GM19452 (cell line): ENCODE data around the gene ITGB4.

ENCODE experiments used
- ATAC-seq: cut with Tn5 transposase; IDR thresholded peaks from one replicate; pipeline ENCODE4 v1.9.1; 2021; ENCODE audit not compliant: unreplicated experiment

ITGB4 gene

DNA sequence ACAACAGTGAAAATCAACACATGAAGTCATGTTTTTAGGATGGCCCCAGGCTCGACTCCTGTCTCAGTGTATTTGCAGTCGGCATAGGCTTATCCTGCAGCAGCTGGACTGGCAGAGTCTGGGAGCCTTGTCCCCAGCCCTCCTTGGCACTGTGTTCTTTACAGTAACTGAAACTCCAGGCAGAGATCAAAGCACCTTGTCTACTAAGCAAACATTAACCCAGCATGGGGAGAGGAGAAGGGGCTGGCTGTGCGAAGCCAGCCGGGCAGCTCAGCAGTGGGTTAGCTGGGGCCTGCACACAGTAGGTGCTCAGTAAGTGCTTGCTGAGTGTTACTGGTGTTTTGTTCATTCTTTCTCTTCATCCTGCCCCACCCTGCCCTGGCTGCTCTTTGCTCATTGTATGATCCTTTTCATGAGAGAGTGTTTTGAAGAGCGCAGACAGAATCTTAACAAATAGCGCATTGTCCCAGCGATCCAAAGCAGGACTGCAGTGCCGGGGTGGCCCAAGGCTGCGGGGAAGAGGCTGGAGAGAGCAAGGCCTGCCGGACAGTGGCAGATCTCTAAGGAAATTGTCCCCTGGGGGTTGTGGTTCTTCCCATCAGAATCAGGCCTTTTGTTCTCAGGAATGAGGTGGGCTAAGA, 23.5 kb upstream of the ITGB4 start:
- ATAC-seq, result no peak

DNA sequence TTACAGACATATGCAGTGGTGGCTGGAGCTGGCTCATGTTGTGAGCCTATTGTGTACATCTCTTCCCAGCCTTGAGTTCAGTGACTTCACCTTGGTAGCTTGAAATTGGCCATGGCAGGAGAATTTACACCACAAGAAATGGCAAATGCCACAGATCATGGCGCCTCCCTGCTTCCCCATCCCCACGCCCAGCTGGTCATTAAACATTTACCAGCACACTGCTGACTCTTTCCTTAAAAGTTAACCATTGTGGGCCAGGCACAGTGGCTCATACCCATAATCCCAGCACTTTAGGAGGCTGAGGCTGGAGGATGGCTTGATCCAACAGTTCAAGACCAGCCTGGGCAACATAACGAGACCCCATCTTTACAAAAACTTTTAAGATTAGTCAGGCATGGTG, 22.6 kb upstream of the ITGB4 start:
- no peak for ATAC-seq

DNA sequence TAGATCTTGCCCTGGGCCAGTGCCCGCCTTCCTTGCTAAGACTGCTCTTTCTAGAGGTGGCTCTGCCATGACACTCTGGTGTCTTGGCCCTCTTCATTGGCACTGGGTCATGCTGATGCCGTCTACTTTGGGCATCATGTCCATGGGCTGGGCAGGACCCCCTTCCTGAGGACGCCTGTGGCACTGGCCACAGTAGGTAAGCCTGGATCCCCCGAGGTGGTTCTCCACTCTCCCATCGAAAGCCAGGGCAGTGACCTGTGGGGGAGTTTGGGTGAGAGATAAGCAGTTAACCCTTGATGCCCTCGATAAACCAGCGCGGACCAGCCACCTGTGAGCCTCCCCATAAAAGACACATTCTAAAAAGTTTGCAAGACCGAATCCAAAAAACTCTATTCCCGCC, 20.0 kb upstream of the ITGB4 start:
- ATAC-seq, result no peak

DNA sequence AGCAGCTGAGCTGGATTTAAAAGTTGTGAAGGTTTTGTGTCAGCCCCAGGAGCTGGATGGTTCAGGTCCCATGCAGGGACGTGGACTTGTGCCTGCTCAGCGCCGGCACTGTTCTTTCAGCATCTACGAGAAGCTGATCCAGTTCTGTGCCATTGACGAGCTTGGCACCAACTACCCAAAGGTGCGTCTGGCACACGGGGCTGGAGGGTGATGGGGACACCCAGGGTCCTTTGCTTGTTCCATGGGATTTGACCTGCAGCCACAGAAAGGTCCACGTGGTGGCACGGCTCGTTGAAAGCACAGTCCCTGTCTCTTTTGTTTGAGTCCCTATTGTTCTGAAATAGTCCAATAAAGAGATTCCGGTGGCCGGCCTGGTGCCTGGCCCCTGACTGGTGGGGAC, 18.1 kb upstream of the ITGB4 start:
- ATAC-seq, result no peak

DNA sequence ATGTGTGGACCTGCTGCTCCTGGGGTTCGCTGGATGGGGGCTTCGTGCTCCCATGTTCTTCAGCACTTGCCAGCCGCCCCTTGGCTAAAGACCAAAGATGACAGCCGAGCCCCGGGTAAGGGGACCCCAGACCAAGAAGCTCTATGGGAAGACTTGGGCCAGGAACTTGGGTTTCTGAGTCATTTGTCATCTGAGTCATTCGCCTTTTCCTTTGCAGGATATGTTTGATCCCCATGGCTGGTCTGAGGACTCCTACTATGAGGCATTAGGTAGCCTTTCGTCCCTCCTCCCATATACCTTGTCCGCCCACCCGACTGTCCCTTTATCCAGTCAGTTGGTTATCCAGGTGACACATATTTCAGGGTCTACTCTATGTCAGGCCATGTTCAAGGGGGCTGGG, 17.7 kb upstream of the ITGB4 start:
- ATAC-seq, result no peak

DNA sequence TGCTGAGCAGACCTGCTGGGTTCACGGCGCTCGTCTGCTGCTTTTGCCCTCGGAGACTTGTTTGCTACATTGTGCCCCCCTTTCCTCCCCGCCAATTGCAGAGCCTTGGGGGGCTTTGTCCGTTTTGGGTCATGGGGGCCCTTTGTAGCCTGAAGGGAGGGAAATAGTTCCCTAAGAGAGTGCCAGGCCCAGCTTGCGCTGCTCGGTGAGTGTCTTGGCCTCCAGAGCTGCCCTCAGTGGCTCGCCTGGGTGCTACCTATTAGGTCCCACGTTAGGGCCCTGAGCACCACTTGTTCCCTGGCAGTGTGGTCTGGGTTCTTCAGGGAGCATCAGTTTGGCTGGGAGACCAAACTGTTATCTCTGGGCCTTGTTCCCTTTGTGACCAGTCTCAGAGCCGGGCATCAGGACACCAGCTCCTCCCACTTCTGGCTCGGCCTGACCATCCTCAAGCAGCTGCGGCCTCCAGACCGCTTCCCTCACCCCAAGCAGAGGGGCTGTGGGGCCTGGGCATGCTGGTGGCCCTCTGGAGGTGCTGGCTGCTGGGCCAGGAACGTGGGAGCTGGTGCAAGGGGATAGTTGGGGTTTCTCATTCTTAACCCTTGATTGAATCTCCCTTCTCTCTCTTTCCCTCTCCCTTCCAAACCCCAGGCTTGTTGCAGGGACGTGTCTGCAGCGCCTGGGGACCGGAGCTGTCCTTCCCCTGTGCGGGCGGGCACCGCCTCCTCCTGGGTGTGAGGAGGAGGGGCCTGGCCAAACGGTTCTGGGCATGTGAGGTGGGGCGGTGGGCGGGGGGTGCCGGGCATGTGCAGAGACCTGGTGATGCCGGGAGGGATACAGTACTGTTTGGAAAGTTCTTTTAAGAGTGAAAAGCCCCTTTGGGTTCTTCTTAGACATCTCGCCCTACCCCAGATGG, 16.0 kb upstream of the ITGB4 start:
- no peak for ATAC-seq

DNA sequence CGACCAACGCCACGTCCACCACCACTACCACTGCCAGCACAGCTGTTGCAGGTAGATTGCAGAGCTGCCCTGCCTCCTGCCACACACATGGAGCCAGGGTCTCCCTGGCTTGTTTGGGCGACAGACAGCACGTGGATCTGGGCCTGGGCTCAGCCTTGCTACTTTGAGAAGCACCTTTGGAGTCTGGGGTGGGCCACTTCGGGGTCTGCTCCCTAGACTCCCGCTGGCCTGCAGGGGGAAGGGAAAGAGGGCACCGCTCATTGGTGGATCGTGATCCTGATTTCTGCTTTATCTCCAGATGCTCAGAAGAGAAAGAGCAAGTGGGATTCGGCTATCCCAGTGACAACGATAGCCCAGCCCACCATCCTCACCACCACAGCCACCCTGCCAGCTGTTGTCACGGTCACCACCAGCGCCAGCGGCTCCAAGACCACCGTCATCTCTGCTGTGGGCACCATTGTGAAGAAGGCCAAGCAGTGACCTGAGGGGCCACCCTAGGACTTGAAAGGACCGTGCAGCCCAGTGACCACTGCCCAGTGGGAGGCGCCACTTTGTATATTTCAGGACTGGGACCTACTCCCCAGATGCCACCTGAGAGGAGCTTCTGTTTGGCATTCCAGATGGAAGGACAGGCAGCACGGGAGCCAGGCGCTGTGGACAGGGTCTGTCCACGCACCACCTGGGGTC, 15.1 kb upstream of the ITGB4 start:
- no peak for ATAC-seq

DNA sequence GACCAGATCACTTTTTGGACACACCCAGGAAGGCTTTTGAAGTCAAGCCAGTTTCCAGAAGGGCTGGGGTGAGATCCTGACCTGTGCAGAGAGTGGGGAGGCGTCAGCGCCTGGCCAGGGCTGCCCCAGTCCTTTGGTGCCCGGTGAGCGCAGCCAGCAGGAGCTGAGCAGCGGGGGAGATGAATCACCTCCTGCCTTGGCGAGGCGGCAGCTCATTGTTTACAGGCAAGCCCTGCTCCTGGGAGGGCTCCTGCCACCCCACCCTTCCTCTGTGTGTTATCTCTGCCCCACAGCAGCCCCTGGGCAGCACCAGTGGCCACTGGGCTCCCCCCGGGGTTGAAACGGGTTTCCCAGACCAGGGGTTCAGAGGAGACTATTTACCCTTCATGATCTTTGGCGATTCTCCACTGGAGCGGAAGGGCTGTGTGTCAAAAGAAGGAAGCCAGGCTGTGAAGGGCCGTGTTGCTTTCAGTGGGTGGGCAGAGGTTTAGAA, 14.1 kb upstream of the ITGB4 start:
- ATAC-seq, result no peak

DNA sequence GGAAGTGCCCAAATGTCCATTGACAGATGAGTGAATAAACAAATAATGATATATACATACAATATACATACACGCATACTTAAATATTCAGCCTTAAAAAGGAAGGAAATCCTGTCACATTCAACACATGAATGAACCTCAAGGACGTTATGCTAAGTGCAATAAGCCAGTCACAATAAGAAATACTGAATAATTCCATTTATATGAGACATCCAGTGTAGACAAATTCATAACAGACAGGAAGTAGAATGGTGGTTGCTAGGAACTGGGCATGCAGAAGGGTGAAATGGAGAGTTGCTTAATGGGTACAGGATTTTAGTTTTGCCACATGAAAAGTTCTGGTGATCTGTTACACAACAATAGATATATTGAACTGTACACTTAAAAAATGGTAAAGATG, 8.8 kb upstream of the ITGB4 start:
- no peak for ATAC-seq

DNA sequence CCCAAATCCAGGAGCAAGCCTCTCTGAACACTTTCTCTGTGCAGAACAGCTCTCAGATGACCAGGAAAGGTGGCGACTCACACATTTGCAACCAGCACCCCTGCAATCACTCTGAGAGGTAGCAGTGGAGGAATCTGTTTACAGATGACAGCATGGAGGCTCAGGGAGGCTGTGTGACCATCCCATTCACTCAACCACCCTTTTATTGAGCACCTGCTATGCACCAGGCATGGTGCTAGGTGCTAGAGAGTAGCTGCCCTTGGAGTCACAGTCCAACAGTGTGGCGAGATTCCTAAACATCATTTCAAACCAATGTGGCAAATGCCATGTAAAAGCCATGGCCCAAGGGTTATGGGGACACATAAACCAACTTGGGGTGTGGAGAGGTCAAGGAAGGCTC, 1.5 kb upstream of the ITGB4 start:
- no peak for ATAC-seq

DNA sequence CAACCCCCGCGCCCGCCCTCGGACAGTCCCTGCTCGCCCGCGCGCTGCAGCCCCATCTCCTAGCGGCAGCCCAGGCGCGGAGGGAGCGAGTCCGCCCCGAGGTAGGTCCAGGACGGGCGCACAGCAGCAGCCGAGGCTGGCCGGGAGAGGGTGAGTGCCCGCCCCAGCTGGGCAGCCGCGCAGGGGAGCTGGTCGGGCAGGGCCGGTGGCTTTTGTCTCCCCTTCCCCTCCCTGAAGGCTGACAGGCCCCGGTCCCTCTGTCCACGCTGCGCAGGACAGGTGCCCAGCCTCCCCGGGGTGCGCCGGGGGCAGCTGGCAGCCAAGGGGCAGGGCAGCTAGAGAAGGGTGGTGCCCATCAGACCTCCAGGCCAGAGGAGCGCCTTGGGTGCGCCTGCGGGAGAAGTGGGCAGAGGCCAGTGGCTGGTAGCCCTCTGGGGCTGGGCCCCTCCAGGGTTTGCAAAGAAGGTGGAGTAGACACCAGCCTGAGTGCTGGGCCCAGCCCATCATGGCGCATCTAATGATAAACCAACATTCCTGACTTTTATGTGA, 278 bp downstream of the ITGB4 start:
- ATAC-seq, result no peak

DNA sequence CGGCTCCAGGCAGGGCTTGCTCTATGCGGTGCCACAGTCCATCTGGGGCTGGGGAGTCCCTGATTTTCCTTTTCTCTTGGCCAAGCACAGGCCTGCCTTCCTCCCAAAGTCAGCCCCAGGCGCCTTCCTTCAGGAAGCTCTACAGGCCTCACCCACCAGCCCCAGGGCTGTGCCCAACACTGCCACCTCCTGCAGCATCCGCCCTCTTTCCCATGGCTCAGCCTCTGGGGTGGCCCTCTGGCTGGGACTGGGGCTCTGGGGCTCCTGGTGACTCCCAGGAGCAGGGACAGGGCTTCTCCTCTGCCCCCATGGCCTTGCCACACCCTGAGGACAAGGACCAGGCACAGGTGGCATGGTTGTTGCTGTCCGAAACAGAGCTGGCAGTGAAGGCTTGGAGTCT, 817 bp downstream of the ITGB4 start:
- ATAC-seq, result no peak

DNA sequence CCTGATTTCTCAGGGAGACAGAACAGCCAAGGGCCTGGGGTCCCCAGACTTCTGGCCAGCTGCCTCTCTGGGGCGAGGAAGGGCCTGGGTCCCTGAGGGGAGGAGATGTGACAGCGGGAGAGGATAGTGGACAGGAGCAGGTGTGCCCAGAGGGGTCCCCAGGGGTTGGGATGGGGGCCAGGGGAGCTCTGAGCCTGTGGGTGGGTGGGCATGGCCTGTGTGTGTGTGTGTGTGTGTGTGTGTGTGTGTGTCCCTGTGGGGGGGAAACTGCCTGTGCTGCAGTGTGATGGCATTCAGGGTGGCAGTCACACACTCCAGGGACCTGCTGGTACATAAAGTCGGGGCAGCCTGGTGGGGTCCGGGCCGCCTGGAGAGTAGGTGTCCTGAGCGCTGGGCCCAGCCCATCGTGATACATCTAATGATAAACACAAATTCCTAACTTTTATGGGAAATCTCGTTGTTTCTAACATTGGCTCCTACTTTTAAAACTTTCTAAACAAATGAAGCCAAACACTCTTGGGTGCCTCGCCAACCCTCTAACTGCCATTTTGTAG, 1.4 kb downstream of the ITGB4 start:
- no peak for ATAC-seq

DNA sequence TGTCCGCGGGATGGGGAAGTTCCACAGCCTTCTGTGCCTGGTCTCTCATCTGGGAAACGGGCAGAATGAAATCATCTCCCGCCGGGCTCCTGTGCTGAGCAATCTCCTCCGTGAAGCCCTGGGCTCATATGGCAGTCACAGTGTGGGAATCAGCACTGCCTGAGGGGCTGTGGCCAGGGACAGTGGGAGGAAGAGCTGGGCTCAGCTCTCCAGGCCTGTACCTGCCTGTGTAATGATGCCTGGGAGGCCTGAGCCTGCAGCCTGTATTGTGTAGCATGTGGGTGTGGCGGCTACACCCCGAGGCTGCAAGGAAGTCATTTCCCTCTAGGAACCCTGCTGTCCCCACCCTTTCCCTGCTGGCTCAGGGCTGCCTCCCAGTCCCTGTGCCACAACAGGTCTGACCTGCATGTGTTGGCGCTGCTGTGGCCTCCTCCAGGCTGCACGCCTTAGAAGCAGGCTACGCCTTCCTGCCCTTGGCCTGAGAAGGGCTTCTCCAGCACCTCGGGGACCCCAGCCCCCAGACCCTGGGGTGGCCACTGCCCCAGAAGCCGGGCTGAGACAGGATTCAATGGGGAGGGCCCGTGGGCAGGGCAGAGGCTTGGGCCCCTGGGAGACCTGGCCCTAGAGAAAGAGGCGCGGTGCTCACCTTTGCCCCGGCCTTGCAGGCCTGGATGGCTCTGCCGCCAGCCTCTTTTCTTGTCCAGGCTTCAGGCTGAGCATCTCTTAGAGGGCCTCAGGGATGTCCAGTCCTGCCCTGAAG, 2.1 kb downstream of the ITGB4 start:
- no peak for ATAC-seq

DNA sequence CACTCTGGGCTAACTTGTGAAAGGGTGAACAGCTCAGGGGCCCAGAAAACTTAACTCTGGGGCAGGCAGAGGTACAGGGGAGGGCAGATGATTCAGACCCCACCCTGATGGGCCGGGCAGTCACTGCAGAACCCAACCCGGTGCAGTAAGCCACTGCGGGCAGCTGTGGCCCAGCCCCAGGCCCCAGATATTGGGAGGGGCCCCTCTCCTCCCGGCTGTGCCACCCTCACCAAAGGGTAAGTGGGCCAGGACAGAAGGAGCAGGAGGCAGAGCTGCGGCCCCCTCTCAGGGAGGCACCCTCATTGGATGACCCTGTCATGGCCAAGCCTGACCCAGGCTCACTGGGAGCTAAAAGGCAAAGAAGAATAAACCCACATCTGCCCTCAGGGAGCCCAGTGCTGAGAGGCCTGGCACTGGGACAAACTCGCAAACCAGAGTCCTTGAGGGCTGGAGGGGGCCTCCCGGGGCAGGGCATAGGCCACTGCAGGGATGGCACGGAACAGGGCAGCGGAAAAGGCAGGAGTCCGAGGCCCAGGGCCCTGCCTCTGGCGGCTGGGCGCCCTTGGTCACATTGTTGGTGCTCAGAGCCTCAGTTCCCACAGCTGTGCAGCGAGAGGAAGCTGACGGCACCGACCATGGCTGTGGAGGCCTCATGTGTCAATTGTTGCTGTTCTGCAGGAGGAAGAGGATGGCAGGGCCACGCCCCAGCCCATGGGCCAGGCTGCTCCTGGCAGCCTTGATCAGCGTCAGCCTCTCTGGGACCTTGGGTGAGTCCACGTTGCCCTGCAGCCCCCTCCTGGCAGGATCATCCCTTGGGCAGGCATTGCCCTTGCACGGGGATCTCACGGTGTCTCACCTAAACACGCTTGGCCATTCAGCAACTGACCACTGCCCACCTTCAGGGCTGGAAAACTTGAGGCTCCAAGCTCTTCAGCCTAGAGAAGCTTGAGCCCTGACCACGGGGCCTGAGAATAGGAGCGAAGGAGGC, 3.1 kb downstream of the ITGB4 start:
- no peak for ATAC-seq

DNA sequence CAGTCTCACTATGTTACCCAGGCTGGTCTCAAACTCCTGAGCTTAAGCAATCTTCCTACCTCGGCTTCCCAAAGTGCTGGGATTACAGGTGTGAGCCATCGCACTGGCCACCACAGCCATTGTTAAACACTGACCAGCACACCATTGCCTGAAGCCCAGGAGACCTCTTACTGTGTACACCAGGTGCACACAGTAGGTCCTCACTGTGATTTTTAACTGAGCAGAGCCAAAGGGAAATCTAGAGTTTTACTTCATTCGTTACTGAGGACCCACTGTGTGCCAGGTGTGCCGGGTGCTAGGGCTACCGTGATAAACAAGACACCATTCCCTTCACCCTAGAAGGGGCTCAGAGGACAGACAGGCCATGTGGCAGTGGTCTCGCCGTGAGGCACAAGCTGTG, 4.2 kb downstream of the ITGB4 start:
- no peak for ATAC-seq

DNA sequence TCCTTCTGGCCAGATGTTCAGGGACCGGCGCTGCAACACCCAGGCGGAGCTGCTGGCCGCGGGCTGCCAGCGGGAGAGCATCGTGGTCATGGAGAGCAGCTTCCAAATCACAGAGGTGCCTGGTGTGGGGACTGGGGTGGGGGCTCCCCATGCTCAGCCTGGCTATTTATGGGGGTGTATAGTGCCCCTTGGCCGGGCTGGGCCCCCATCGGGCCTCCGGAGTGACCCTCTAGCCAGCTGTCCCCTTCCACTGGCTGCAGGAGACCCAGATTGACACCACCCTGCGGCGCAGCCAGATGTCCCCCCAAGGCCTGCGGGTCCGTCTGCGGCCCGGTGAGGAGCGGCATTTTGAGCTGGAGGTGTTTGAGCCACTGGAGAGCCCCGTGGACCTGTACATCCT, 6.1 kb downstream of the ITGB4 start:
- no peak for ATAC-seq

DNA sequence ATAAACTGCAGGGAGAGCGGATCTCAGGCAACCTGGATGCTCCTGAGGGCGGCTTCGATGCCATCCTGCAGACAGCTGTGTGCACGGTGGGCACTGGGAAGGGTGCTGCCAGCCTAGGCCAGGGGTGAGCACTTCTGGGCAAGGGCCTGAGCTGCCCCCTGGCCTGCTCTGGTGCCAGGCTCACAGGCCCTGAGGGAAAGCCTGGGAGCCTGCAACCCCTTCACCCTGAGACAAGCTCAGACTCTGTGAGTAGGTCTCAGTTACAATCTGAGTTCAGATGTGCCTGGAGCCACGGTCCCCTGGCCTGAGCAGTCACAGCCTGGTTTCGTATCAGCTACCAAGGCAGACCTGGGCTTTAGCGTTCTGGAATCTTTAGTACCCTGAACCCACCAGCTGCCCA, 8.1 kb downstream of the ITGB4 start:
- ATAC-seq, result no peak

DNA sequence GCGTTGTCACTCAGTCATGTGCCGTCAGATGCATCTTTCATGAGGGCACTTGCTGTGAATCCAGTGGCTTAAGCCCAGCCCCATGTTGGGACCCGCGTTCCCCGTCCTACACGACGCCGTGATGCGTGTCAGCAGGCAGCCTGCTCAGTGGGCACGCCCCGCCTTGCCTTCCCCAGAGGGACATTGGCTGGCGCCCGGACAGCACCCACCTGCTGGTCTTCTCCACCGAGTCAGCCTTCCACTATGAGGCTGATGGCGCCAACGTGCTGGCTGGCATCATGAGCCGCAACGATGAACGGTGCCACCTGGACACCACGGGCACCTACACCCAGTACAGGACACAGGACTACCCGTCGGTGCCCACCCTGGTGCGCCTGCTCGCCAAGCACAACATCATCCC, 8.8 kb downstream of the ITGB4 start:
- no peak for ATAC-seq
